ENCODE results near the gene NPHP4. TPM values are rescaled to one million over a fixed set of nuclear protein-coding genes. Genes with fewer than 3 reads are reported as not detected.

Gene NPHP4
- total RNA-seq, 1 donor from 2014 or later = 2.4 TPM

DNA sequence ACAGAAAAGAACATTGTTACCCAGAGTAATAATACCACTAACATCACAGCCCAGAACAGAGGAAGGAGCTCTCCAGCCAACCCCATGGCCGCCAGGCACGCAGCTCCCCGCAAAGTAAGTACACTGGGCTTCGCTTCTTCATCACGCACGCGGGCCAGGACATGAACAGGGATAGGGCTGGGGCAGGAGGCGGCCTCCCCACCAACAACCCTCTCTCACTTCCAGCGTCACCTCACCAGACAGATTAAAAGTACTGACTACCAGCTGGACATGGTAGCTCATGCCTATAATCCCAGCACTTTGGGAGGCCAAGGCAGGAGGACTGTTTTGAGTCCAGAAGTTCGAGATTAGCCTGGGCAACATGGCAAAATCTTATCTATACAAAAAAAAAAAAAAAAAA is 78.3 kb downstream of the NPHP4 start:
- DNase-seq (ENCODE audit: low read depth in 2 of 2) = no peak

DNA sequence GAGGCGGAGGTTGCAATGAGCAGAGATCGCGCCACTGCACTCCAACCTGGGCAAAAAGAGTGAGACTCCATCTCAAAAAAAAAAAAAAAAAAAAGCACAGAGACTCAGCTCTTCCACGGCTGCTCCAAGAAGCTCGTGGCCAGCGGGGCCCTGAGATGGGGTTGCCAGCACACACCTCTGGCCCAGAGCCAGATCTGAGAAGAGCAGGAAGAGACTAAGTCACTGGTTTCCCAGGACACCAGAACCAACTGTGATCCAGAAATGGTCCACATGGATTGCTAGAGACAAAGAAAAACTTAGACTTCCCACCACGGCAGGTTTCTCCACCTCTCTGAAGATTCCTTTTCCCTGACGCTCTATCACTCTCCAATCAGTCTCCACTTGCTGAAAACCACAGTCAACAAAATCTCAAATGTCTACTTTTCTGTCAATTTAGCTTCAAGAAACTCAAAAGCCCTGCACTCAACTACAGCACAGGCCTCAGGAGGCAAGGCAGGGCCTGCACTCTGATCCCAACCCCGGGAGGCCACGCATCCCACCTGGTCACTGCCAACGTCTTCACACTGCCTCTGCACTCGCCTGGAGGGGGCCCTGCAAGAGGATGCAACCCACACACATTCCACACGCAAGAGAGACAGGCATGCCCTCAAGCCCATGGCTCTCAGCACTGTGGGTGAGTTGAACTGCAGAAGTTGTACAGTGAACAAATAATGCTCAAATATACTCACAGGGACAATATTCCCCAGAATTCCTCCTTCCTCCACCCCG is 79.0 kb downstream of the NPHP4 start:
- no peak for DNase-seq (ENCODE audit: low read depth in 2 of 2)

- DNase-seq (ENCODE audit: low read depth in 2 of 2) = no peak
These were observed 80.4 kb downstream of the NPHP4 start for GRCh38 chr1:5911871-5912271.

- no peak for DNase-seq (ENCODE audit: low read depth in 2 of 2)
These were observed 81.1 kb downstream of the NPHP4 start for GRCh38 chr1:5911157-5911556.

DNA sequence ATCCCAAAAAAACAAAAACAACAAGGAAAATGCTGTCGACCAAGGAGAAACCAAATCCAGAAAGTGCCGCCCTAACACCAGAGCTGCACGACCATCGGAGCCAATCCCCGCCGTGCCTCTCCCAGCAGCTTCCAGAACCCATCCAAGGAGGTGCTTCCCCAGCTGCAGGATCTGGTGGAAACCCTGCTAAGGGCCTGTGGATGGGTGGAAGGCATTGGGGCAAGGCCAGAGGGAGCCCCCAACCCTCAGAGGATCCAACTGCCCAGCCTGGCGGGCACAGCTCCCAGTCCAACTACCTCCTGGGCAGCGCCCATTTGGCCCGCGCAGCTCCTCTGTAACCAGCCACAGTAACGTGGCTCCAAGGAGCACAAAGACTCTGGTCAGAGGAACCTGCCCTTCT is 81.6 kb downstream of the NPHP4 start:
- no peak for DNase-seq (ENCODE audit: low read depth in 2 of 2)

GRCh38 chr1:5910276-5910620 is 82.0 kb downstream of the NPHP4 start:
- DNase-seq (ENCODE audit: low read depth in 2 of 2) = no peak

DNA sequence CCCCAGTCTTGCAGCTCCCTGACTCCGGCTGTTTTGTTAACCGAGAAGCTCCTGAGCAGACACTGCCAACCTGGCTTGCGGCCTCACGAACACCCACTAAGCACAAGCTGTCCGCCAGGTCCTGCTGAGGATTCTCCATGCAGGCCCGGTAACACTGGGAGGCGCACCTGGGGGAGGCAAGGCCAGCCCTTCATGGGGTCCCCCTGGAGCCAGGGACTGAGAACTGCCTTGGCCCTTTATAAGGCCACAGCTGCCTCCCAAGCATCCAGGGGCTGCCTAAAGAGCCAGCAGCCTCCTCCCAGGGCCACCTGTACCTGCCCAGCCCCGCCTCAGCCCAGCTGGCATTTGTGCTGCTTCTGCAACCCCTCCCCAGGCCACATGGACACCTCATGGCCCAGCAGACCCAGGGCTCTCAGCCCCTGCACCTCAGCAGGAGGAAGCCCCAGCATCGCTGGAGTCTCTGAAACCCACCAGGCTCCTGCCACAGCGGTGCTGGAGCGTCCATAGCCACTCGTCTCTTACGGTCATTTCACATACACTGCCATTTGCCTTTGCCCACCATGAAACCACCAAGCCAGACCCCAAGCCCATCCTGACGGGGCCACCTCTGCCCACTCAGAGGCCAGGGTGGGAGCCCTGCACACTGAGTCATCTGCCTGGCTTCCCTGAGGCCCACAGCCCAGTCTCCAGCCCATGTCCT is 82.5 kb downstream of the NPHP4 start:
- no peak for DNase-seq (ENCODE audit: low read depth in 2 of 2)

DNA sequence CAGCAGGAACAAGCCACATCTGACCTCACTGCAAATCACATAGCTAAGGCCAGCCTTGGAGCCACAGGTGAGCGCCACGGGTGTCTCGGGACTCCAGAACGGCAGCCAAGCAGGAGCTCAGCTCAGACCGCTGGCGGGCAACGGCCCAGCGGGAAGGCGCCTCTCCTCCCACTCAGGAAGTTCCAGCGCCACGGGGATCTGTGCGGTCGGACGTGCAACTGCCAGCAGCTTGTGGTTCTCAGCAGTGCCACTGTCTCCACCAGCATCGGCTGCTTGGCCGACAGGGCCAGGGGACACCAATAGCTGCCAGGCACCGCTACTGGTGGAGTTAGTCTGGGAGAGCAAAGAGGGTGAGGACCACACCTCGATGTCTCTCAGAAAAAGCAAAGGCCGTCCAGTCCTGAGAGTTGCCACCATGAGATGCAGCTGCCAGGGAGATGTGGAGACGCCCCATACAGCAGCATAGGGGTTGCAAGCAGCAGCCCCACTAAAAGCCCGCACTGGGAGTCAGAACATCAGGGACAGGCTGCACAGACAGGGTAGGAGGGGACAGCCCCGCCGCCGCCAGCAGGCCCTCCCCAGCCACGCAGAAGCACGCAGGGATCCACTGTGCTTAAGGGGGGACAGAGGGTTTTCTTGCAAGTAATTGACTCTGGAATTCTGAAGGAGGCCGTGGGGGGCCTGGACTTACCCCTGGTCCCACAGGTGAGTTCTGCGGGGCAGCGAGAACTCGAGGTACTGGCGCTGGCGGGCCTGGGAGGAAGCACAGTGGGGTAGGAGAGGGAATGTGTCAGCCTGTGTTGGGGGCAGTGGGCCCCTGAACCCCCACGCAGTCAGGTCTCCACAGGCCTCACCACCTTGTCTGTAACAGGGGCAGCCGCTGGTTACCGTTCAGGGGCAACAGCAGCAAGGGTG is 83.5 kb downstream of the NPHP4 start:
- DNase-seq (ENCODE audit: low read depth in 2 of 2) = no peak

DNA sequence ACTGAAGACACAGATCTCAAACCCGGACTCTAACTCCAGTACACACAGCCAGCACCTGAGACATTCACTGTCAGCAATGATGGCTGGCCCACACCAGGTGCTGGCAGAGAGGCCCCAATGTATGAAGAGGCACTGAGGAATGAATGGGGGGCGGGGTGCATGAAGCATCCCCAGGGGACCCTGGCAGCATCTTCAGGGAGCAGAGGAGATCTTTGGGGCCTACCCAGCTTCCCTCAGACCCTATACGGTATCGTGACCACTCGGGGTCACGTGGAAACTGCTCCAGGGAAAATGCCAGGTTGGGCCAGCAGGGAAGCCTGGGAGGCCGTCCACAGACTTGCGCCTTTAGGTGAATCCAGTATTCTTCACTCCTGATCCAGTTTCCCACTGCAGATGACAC is 84.3 kb downstream of the NPHP4 start:
- DNase-seq (ENCODE audit: low read depth in 2 of 2) = no peak

DNA sequence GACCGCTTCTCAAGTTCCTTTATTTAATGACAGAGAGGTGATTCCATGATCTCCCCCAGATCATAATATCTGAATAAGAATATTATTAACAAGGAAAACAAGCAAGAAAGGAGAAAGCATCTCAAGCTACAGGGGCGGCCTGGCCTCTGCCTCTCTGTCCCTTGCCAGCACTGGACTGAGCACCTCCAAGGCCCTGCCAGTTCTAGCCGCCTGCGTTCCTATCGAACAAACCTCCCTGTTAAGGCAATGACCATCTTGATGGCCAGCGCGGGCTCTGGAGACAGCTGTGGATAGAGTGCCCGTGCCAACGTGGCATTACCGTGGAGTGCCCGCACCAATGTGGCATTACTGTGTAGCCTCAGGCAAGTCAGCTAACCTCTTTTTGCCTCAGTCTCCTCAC is 84.8 kb downstream of the NPHP4 start:
- DNase-seq (ENCODE audit: low read depth in 2 of 2) = no peak

GRCh38 chr1:5906966-5907365 is 85.3 kb downstream of the NPHP4 start:
- no peak for DNase-seq (ENCODE audit: low read depth in 2 of 2)

DNA sequence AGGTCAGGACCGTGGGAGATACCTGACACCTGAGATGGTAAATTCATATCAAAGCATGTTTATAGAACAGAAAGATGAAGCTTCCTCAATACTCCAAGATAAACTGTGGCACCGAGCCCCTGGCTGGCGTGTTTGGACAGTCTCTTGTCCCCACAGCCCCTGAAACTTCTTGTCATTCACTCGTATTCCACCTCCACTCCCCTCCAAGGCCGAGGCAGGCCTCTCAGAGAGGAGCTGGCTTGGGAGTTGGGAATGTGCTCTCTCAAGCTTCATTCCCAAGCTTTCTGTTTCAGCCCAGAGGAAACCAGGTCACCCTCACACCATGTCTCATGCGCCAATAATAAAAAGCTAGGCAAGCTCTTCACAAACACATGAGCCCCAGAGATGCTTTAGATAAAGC is 86.1 kb downstream of the NPHP4 start:
- no peak for DNase-seq (ENCODE audit: low read depth in 2 of 2)

GRCh38 chr1:5905436-5905835 is 86.8 kb downstream of the NPHP4 start:
- no peak for DNase-seq (ENCODE audit: low read depth in 2 of 2)

GRCh38 chr1:5904551-5904950 is 87.7 kb downstream of the NPHP4 start:
- DNase-seq (ENCODE audit: low read depth in 2 of 2) = no peak

GRCh38 chr1:5903680-5904079 is 88.5 kb downstream of the NPHP4 start:
- DNase-seq (ENCODE audit: low read depth in 2 of 2) = no peak

DNA sequence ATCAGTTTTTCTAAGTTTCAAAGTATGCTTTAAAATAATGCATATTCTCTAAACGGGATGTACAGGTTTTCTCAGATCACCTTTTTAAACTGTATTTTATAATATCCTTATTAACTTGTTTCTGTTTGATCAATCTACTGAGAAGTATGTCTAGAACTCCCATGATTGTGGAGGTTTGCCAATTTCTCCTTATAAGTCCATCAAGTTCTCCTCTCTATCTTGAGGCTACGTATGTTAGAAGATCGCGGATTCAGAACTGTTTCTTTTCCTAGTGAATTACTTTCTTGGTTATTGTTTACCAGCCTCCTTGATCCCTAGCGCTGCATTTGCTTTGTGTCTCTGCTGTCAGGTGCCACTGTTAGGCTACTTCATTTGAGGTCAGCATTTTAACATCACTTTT is 89.2 kb downstream of the NPHP4 start:
- no peak for DNase-seq (ENCODE audit: low read depth in 2 of 2)

- DNase-seq (ENCODE audit: low read depth in 2 of 2) = no peak
These were observed 90.4 kb downstream of the NPHP4 start for GRCh38 chr1:5901841-5902240.

- DNase-seq (ENCODE audit: low read depth in 2 of 2) = no peak
These were observed 91.1 kb downstream of the NPHP4 start for GRCh38 chr1:5901150-5901549.

GRCh38 chr1:5898266-5898665 is 94.0 kb downstream of the NPHP4 start:
- DNase-seq (ENCODE audit: low read depth in 2 of 2) = no peak

DNA sequence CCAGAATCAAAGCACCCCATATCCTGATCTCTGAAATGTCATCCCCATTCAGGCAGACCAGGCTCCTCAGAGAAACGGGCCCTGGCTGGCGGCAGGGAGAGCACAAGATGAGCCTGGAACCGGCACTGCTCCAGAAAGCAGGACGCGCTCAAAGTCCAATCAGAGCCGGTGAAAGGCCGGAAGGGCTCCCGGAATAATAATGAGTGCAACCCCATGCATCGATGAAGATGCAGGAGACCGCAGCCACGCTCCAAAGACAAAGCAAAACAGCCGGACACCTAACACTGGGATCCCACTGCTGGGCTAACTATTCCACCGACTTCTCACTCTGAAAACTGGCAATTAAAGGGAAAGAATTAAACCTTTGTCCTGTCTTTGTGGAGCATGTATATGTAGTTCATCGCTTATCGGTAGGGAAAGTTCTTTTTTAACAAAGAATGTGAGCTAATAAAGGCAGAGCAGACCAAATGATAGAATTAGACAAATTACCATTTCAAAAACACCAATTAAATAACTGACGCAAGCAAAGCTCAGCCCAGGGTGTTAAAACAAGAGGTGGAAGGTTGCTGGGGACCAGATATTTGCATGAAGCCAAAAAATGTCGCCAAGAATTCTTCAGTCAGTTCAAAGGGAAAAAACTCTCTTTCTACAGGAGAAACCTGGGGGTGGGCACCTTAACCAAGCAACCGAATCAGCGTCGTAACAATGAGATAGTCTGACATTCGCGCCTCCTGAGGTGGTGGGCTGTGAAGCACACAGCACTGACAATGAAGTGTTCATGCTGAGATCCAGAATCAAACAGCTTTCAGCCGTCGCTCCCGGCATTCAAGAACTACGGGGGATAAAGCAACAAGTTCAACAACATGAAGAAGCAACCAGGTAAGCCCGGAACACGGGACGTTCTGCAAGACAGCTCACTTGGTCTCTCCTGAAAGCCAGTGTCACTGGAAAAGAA is 95.2 kb downstream of the NPHP4 start:
- DNase-seq (ENCODE audit: low read depth in 2 of 2) = no peak

Measured in dermis microvascular lymphatic vessel endothelial cell (primary cell).